SK-N-SH treated with all-trans-retinoic acid at 6 μM for 48 hours (cell line): ENCODE results near the gene PHACTR3.

Experiments
- ATAC-seq: fragments of 200-7000 bp; cut with Tn5 transposase; 3 replicates; pipeline ENCODE4 v1.9.1; 2020; ENCODE audit warnings: mild to moderate bottlenecking, moderate library complexity
- ARNTL ChIP-seq: fragments of 450-650 bp; formaldehyde crosslinking; IDR thresholded peaks from 2 replicates; pipeline ENCODE4 v1.5.0; 2020; ENCODE audit warnings: low read depth, mild to moderate bottlenecking, moderate library complexity, borderline replicate concordance
- BACH2 ChIP-seq: fragments of 250-450 bp; sonication (Bioruptor Pico); IDR thresholded peaks from 2 replicates; pipeline ENCODE4 v1.9.0; 2021; ENCODE audit warnings: mild to moderate bottlenecking, borderline replicate concordance
- CSDC2 ChIP-seq: fragments of 250-450 bp; sonication (Bioruptor Pico); IDR thresholded peaks from 2 replicates; pipeline ENCODE4 v1.5.0; 2020; ENCODE audit warnings: mild to moderate bottlenecking, moderate library complexity
- ESRRG ChIP-seq: fragments of 250-450 bp; sonication (Bioruptor Pico); IDR thresholded peaks from 2 replicates; pipeline ENCODE4 v1.6.1; 2021; ENCODE audit warnings: mild to moderate bottlenecking
- ISL1 ChIP-seq: fragments of 250-450 bp; sonication (Bioruptor Pico); IDR thresholded peaks from 2 replicates; pipeline ENCODE4 v2.1.2; 2022; ENCODE audit warnings: mild to moderate bottlenecking, moderate library complexity
- OSR1 ChIP-seq: fragments of 250-450 bp; sonication (Bioruptor Pico); IDR thresholded peaks from 2 replicates; pipeline ENCODE4 v1.8.0; 2022; ENCODE audit warnings: moderate library complexity, mild to moderate bottlenecking, inconsistent platforms
- PATZ1 ChIP-seq: fragments of 250-450 bp; sonication (Bioruptor Pico); IDR thresholded peaks from 2 replicates; pipeline ENCODE4 v1.8.0; 2020; ENCODE audit warnings: mild to moderate bottlenecking, moderate library complexity, borderline replicate concordance
- RARB ChIP-seq: fragments of 250-450 bp; sonication (Bioruptor Pico); IDR thresholded peaks from 2 replicates; pipeline ENCODE4 v1.8.0; 2021; ENCODE audit warnings: mild to moderate bottlenecking, moderate library complexity
- SNAI2 ChIP-seq: fragments of 250-450 bp; sonication (Bioruptor Pico); IDR thresholded peaks from 2 replicates; pipeline ENCODE4 v1.5.0; 2020; ENCODE audit warnings: mild to moderate bottlenecking, moderate library complexity
- TCF4 ChIP-seq: fragments of 250-450 bp; sonication (Bioruptor Pico); IDR thresholded peaks from 2 replicates; pipeline ENCODE4 v1.8.0; 2021; ENCODE audit warnings: mild to moderate bottlenecking, moderate library complexity, borderline replicate concordance
- TOX ChIP-seq: fragments of 250-450 bp; sonication (Bioruptor Pico); IDR thresholded peaks from 2 replicates; pipeline ENCODE4 v1.8.0; 2021; ENCODE audit warnings: mild to moderate bottlenecking, moderate library complexity, borderline replicate concordance
- ZC3H10 ChIP-seq: fragments of 250-450 bp; sonication (Bioruptor Pico); IDR thresholded peaks from 2 replicates; pipeline ENCODE4 v1.5.1; 2021; ENCODE audit warnings: mild to moderate bottlenecking, moderate library complexity
- ZFP3 ChIP-seq: fragments of 250-450 bp; sonication (Bioruptor Pico); IDR thresholded peaks from 2 replicates; pipeline ENCODE4 v1.5.0; 2020; ENCODE audit warnings: mild to moderate bottlenecking, moderate library complexity
- ZFP30 ChIP-seq: fragments of 450-650 bp; formaldehyde crosslinking; IDR thresholded peaks from 2 replicates; pipeline ENCODE4 v1.5.0; 2022; ENCODE audit warnings: mild to moderate bottlenecking, moderate library complexity
- ZNF565 ChIP-seq: fragments of 450-650 bp; formaldehyde crosslinking; conservative IDR thresholded peaks from 2 replicates; pipeline ENCODE4 v1.5.0; 2020; ENCODE audit warnings: low read depth, mild to moderate bottlenecking, moderate library complexity
- ZNF8 ChIP-seq: fragments of 450-650 bp; formaldehyde crosslinking; IDR thresholded peaks from 2 replicates; pipeline ENCODE4 v1.5.0; 2020; ENCODE audit warnings: mild to moderate bottlenecking, moderate library complexity
- TF ChIP-seq, protein P1 (sequence below): fragments of 250-450 bp; sonication (Bioruptor Pico); IDR thresholded peaks from 2 replicates; pipeline ENCODE4 v1.5.1; 2020; ENCODE audit warnings: low read depth, mild to moderate bottlenecking, moderate library complexity
- TF ChIP-seq, protein P2 (sequence below): fragments of 250-450 bp; sonication (Bioruptor Pico); IDR thresholded peaks from 2 replicates; pipeline ENCODE4 v1.8.0; 2021; ENCODE audit warnings: low read depth, mild to moderate bottlenecking, moderate library complexity, borderline replicate concordance
- TF ChIP-seq, protein P3 (sequence below): fragments of 250-450 bp; sonication (Bioruptor Pico); IDR thresholded peaks from 2 replicates; pipeline ENCODE4 v1.5.1; 2021; ENCODE audit warnings: mild to moderate bottlenecking, moderate library complexity

PHACTR3 gene

GRCh38 chr20:59782986-59783640, 178.8 kb downstream of the PHACTR3 start (continued):
- TF ChIP-seq, protein P1, sequence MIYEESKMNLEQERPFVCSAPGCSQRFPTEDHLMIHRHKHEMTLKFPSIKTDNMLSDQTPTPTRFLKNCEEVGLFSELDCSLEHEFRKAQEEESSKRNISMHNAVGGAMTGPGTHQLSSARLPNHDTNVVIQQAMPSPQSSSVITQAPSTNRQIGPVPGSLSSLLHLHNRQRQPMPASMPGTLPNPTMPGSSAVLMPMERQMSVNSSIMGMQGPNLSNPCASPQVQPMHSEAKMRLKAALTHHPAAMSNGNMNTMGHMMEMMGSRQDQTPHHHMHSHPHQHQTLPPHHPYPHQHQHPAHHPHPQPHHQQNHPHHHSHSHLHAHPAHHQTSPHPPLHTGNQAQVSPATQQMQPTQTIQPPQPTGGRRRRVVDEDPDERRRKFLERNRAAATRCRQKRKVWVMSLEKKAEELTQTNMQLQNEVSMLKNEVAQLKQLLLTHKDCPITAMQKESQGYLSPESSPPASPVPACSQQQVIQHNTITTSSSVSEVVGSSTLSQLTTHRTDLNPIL (CRISPR knock-in tag): no peak
- TF ChIP-seq ISL1 (CRISPR knock-in tag) (no peak), ZNF565 (no peak), ZFP30 (no peak), ZNF8 (no peak), TOX (no peak)

- ATAC-seq: no peak
- TF ChIP-seq ZNF8 (no peak), BACH2 (CRISPR knock-in tag) (no peak), ZNF565 (no peak), SNAI2 (CRISPR knock-in tag) (no peak), RARB (CRISPR knock-in tag) (no peak), CSDC2 (CRISPR knock-in tag) (no peak), PATZ1 (CRISPR knock-in tag) (no peak), OSR1 (CRISPR knock-in tag) (no peak), TCF4 (no peak), ZC3H10 (CRISPR knock-in tag) (no peak), ISL1 (CRISPR knock-in tag) (no peak), ZFP30 (no peak), ARNTL (no peak), ZFP3 (CRISPR knock-in tag) (no peak)
- TF ChIP-seq, protein P2, sequence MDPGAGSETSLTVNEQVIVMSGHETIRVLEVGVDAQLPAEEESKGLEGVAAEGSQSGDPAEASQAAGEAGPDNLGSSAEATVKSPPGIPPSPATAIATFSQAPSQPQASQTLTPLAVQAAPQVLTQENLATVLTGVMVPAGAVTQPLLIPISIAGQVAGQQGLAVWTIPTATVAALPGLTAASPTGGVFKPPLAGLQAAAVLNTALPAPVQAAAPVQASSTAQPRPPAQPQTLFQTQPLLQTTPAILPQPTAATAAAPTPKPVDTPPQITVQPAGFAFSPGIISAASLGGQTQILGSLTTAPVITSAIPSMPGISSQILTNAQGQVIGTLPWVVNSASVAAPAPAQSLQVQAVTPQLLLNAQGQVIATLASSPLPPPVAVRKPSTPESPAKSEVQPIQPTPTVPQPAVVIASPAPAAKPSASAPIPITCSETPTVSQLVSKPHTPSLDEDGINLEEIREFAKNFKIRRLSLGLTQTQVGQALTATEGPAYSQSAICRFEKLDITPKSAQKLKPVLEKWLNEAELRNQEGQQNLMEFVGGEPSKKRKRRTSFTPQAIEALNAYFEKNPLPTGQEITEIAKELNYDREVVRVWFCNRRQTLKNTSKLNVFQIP: no peak
- TF ChIP-seq, protein P3, sequence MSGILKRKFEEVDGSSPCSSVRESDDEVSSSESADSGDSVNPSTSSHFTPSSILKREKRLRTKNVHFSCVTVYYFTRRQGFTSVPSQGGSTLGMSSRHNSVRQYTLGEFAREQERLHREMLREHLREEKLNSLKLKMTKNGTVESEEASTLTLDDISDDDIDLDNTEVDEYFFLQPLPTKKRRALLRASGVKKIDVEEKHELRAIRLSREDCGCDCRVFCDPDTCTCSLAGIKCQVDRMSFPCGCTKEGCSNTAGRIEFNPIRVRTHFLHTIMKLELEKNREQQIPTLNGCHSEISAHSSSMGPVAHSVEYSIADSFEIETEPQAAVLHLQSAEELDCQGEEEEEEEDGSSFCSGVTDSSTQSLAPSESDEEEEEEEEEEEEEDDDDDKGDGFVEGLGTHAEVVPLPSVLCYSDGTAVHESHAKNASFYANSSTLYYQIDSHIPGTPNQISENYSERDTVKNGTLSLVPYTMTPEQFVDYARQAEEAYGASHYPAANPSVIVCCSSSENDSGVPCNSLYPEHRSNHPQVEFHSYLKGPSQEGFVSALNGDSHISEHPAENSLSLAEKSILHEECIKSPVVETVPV: no peak
- TF ChIP-seq, all 23 proteins: peak for 0
Measured at GRCh38 chr20:59783641-59784010, 179.3 kb downstream of the PHACTR3 start.

DNA sequence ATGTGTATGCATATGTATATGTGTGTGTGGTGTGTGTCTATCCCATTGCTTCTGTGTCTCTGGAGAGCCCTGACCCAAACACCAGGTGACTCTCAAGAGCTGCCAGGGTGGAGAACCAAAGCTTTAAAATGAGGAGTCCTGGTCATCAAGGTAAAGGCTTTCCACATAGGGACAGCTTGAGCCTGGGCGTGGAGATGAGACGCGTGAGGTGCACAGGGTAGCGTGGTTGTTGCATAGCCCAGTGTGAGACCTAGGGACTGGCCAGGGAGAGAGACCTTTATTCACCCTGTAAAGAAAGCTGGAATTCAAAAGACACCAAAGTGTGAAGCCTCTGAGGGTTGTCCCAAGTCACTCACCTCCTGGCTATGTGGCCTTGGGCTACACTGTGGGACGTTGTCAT, 180.0 kb downstream of the PHACTR3 start:
- ATAC-seq: no peak
- TF ChIP-seq TOX (no peak), ESRRG (no peak), OSR1 (CRISPR knock-in tag) (no peak), CSDC2 (CRISPR knock-in tag) (no peak), RARB (CRISPR knock-in tag) (no peak), TCF4 (no peak), PATZ1 (CRISPR knock-in tag) (no peak)
- TF ChIP-seq, protein P3: no peak
- TF ChIP-seq, all 23 proteins: peak for 0
